OCI-LY7 (cell line): Measurements from ENCODE around the gene ZNF592. TPM values are rescaled to one million over a fixed set of nuclear protein-coding genes. Genes with fewer than 3 reads are reported as not detected.

ENCODE experiments used
- BruUV-seq: library from RNA; stranded (reverse); fragments of 400-500 nt; replicated peaks from 2 replicates; lab custom pipeline; 2021; lab: Mats Ljungman, UMichigan
- CTCF ChIA-PET: fragments of 300-600 bp; sonication (Branson Sonifier 250); formaldehyde crosslinking; loops from one replicate; lab custom pipeline; 2022; ENCODE audit warnings: antibody characterized with exemption; ENCODE audit not compliant: unreplicated experiment; lab: Charles Lee
- POLR2A ChIA-PET: fragments of 300-600 bp; sonication (Branson Sonifier 250); formaldehyde crosslinking; loops from one replicate; lab custom pipeline; 2022; ENCODE audit warnings: antibody characterized with exemption; lab: Charles Lee
- DNase-seq: peaks from one replicate; pipeline ENCODE4 v3.0.0-alpha.2; 2015; ENCODE audit warnings: low spot score
- H2AFZ ChIP-seq: fragments of 200-600 bp; sonication (generic), shearing (Covaris generic); 2 replicates; pipeline ENCODE4 v1.6.1; 2014; ENCODE audit warnings: mild to moderate bottlenecking, antibody characterized with exemption, low read length, moderate library complexity
- H3K27ac ChIP-seq: fragments of 200-600 bp; sonication (generic); 2 replicates; pipeline ENCODE4 v1.5.1; 2014; ENCODE audit warnings: mixed run types, low read depth, mild to moderate bottlenecking, moderate library complexity, low read length, inconsistent platforms; ENCODE audit not compliant: poor library complexity, severe bottlenecking
- H3K36me3 ChIP-seq: fragments of 200-600 bp; sonication (generic); 2 replicates; pipeline ENCODE4 v1.6.1; 2014; ENCODE audit warnings: mild to moderate bottlenecking, antibody characterized with exemption, low read length, moderate library complexity, mixed read lengths; ENCODE audit not compliant: insufficient read depth
- H3K4me1 ChIP-seq: fragments of 200-600 bp; sonication (generic); 2 replicates; pipeline ENCODE4 v1.5.1; 2014; ENCODE audit warnings: mild to moderate bottlenecking, low read length; ENCODE audit not compliant: insufficient read depth, poor library complexity, severe bottlenecking
- H3K4me2 ChIP-seq: fragments of 200-600 bp; sonication (generic); 2 replicates; pipeline ENCODE4 v1.6.1; 2014; ENCODE audit warnings: mild to moderate bottlenecking, low read length
- H3K4me3 ChIP-seq: fragments of 200-600 bp; sonication (generic); 2 replicates; pipeline ENCODE4 v1.5.1; 2014; ENCODE audit warnings: mild to moderate bottlenecking, low read depth, low read length; ENCODE audit not compliant: poor library complexity, severe bottlenecking
- H3K79me2 ChIP-seq: fragments of 200-600 bp; sonication (generic); 2 replicates; pipeline ENCODE4 v1.6.1; 2016; ENCODE audit warnings: low read depth, mild to moderate bottlenecking, low read length, moderate library complexity, mixed read lengths; ENCODE audit not compliant: insufficient read depth
- H3K9me2 ChIP-seq: fragments of 200-600 bp; sonication (generic); 2 replicates; pipeline ENCODE4 v1.6.1; 2016; ENCODE audit warnings: mild to moderate bottlenecking, low read length, mixed read lengths; ENCODE audit not compliant: insufficient read depth
- H3K9me3 ChIP-seq: fragments of 200-600 bp; sonication (generic); 2 replicates; pipeline ENCODE4 v1.6.1; 2014; ENCODE audit warnings: mild to moderate bottlenecking, mixed run types, low read length, mixed read lengths
- H4K20me1 ChIP-seq: fragments of 200-600 bp; sonication (generic); 2 replicates; pipeline ENCODE4 v1.6.1; 2014; ENCODE audit warnings: mild to moderate bottlenecking, antibody characterized with exemption, low read length, moderate library complexity, mixed read lengths; ENCODE audit not compliant: insufficient read depth
- CTCF ChIP-seq: fragments of 200-600 bp; sonication (generic); conservative IDR thresholded peaks from 2 replicates; pipeline ENCODE4 v1.5.1; 2014; ENCODE audit warnings: mild to moderate bottlenecking, antibody characterized with exemption, low read length, moderate library complexity, mixed read lengths
- EZH2phosphoT487 ChIP-seq: fragments of 200-600 bp; sonication (generic); IDR thresholded peaks from 2 replicates; pipeline ENCODE4 v1.6.1; 2018; ENCODE audit warnings: low read depth, borderline replicate concordance, mild to moderate bottlenecking, mixed run types, antibody characterized with exemption, low read length, moderate library complexity, mixed read lengths
- intact Hi-C: fragments of 100-400 bp; cut with micrococcal nuclease; formaldehyde crosslinking; loops from one replicate; pipeline ENCODE4 v1.10.0; 2022; ENCODE audit not compliant: unreplicated experiment
- total RNA-seq, 2 experiments: library from RNA; depleted of rRNA in 1 of 2; stranded (reverse); fragments of >200 nt in 1 of 2; shearing (Covaris generic) in 1 of 2; gene quantifications; 2 replicates each; pipeline ENCODE4 v1.2.3, GENCODE V29; 2014 to 2022

The ZNF592 gene
- total RNA-seq, 2 experiments from 2014 or later, result 23.0 to 41.3 TPM

GRCh38 chr15:84822653-84823281, 74.4 kb downstream of the ZNF592 start:
- ChIA-PET POLR2A (interaction anchor here (0.6 to 1.2 kb wide), 5 partner anchors 16 to 149 kb away, joined by 3 to 4 read pairs (median 3); no protein-coding TSS in a partner anchor), CTCF (interaction anchor here (1.1 kb wide), 1 partner anchor 19 kb away, joined by 3 read pairs; no protein-coding TSS in a partner anchor)
- intact Hi-C loops, result no loop called here
- Histone ChIP-seq H3K27ac (no peak overlapping the region), H3K4me1 (no peaks in the 10 kb centered on the region), H3K9me2 (no peaks in the 10 kb centered on the region), H3K9me3 (no peaks in the 10 kb centered on the region), H3K79me2 (no peaks in the 10 kb centered on the region), H4K20me1 (no peaks in the 10 kb centered on the region), H3K4me2 (no peak overlapping the region), H3K36me3 (no peaks in the 10 kb centered on the region), H2AFZ (no peak overlapping the region), H3K4me3 (no peak overlapping the region)
- DNase-seq, result no peak
- BruUV-seq, result no TSS peak
- TF ChIP-seq CTCF (no peak), EZH2phosphoT487 (no peak)

- no peak for DNase-seq
- H3K9me2 ChIP-seq, result no peaks in the 10 kb centered on the region
- TF ChIP-seq CTCF (no peak), EZH2phosphoT487 (no peak)
- POLR2A ChIA-PET, result interaction anchor here (0.9 to 1.2 kb wide), 3 partner anchors 18 to 149 kb away, joined by 3 to 4 read pairs (median 3); no protein-coding TSS in a partner anchor
- intact Hi-C loops, result no loop called here
- no peak overlapping the region for H3K4me2 ChIP-seq
- no peak overlapping the region for H3K27ac ChIP-seq
- CTCF ChIA-PET, result interaction anchor here (1.1 kb wide), 1 partner anchor 18 kb away, joined by 3 read pairs; no protein-coding TSS in a partner anchor
- no peaks in the 10 kb centered on the region for H3K79me2 ChIP-seq
- H3K4me3 ChIP-seq, result no peak overlapping the region
- no peak overlapping the region for H2AFZ ChIP-seq
- no peaks in the 10 kb centered on the region for H4K20me1 ChIP-seq
- no peaks in the 10 kb centered on the region for H3K4me1 ChIP-seq
- no TSS peak for BruUV-seq
- no peaks in the 10 kb centered on the region for H3K36me3 ChIP-seq
- no peaks in the 10 kb centered on the region for H3K9me3 ChIP-seq
Observed at GRCh38 chr15:84823282-84823878, 75.0 kb downstream of the ZNF592 start.
